Activated CD4-positive, alpha-beta T cell treated with anti-CD3 and anti-CD28 coated beads, Interleukin-2, amount 10 ng/mL, durations not matched to agents 7 days and 5 days (primary cell): ENCODE measurements around the gene DISC1. TPM values are rescaled to one million over a fixed set of nuclear protein-coding genes. Genes with fewer than 3 reads are reported as not detected.

ENCODE experiments used
- CTCF ChIA-PET: fragments of 350-600 bp; sonication (Branson Sonifier 250); formaldehyde crosslinking; loops from one replicate; lab custom pipeline; 2021; ENCODE audit warnings: antibody characterized with exemption; lab: Charles Lee
- POLR2A ChIA-PET: fragments of 350-600 bp; sonication (Branson Sonifier 250); formaldehyde crosslinking; loops from one replicate; lab custom pipeline; 2021; ENCODE audit warnings: antibody characterized with exemption; lab: Charles Lee
- DNase-seq: peaks from one replicate; pipeline ENCODE4 v3.0.0-alpha.2; 2020
- H3K27ac Mint-ChIP-seq: one replicate; pipeline ENCODE4 v1.8.0; 2021; ENCODE audit warnings: mild to moderate bottlenecking, moderate library complexity, mixed read lengths
- H3K27me3 Mint-ChIP-seq: one replicate; pipeline ENCODE4 v1.8.0; 2021; ENCODE audit warnings: mixed read lengths
- H3K36me3 Mint-ChIP-seq: one replicate; pipeline ENCODE4 v1.8.0; 2021; ENCODE audit warnings: low read depth, mixed read lengths
- H3K4me1 Mint-ChIP-seq: one replicate; pipeline ENCODE4 v1.8.0; 2021; ENCODE audit warnings: mixed read lengths
- H3K4me3 Mint-ChIP-seq: one replicate; pipeline ENCODE4 v1.8.0; 2021; ENCODE audit warnings: mild to moderate bottlenecking, moderate library complexity, mixed read lengths
- H3K9me3 Mint-ChIP-seq: one replicate; pipeline ENCODE4 v1.8.0; 2021; ENCODE audit warnings: mixed read lengths
- total RNA-seq, 2 experiments: library from RNA; stranded (reverse); gene quantifications; one replicate each; pipeline ENCODE4 v1.2.3, GENCODE V29; 2021

Gene DISC1
- total RNA-seq, 2 experiments from 2014 or later, result 13.3 to 17.0 TPM

DNA sequence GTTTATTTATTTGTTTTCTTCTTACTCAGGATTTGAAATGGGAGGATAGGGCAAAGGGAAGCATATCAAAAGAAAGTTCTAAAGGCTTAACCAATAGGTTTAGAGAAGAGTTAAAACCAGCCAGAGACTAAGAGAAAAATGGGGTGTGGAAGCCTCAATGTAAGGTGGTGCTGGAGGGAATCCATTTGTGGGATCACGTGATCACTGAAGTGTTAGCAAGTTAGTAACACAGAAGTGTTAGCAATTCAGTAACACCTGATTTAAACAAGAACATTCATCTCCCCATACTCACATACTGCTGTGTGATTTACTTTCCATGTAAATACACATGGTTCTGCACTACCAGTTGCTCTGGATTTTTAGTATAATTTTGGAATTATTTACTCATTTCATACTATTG, 451.2 kb downstream of the DISC1 start:
- Mint-ChIP-seq H3K27ac (no peak overlapping the region), H3K9me3 (no peaks in the 10 kb centered on the region), H3K4me1 (no peaks in the 10 kb centered on the region), H3K27me3 (no peaks in the 10 kb centered on the region), H3K36me3 (no peaks in the 10 kb centered on the region), H3K4me3 (no peak overlapping the region)
- POLR2A ChIA-PET, result no interaction called here
- DNase-seq, result no peak
- CTCF ChIA-PET, result interaction anchor here (1.1 kb wide), 1 partner anchor 11 kb away, joined by 3 read pairs; no protein-coding TSS in a partner anchor

DNA sequence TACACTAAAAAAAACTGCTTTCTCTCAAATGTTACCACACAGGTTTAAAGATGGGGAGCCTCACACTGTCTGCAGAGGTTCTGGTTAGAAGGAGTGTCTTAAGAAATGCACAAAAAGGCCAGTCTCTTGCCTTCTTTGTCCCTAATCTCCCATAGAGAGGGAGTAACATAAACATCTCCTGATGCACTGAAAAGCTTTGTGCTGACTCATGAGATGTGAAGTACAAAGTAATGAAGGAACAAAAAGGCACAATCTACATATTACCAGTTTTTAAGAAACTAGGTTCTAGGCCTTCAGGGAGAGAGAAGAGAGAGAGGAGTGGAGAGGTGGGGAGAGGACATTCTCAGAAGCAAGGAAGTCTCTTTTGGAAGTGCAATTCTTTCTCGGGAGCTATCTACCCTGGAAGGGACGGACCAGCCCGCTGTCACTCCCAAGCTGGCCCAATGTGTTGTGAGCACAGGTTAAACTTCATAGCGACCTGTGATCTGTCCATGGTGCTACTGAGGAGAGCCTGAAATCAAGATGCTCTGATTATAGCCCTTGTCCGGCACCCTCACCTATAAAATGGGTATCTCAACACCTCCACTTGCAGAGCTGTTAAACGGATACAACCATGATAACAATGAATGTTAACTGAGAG, 458.1 kb downstream of the DISC1 start:
- ChIA-PET POLR2A (no interaction called here), CTCF (no interaction called here)
- H3K27me3 Mint-ChIP-seq, result no peaks in the 10 kb centered on the region
- no peak for DNase-seq
- H3K36me3 Mint-ChIP-seq, result no peaks in the 10 kb centered on the region
- no peaks in the 10 kb centered on the region for H3K4me1 Mint-ChIP-seq
- H3K9me3 Mint-ChIP-seq, result no peaks in the 10 kb centered on the region
- H3K4me3 Mint-ChIP-seq, result no peak overlapping the region
- no peak overlapping the region for H3K27ac Mint-ChIP-seq

DNA sequence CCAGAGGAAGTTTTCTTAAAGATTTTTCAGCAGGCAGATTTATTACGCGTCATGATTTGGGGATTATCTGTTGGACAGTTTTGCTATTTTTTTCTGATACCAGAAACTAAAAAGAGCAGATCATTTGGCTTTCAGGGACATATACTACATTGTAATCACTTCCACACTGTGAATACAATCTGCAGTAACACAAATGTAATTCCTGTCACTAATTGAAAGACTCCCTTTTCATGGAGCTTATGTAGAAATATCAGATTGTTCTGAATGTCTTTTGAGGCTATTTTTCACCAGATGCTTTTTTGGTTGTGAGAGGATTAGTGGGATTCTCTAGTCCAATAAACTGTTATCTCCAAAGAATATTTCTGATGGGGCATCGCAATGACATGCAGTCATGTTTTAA, 464.2 kb downstream of the DISC1 start:
- Mint-ChIP-seq H3K27ac (no peak overlapping the region), H3K9me3 (no peaks in the 10 kb centered on the region), H3K27me3 (no peaks in the 10 kb centered on the region), H3K4me1 (no peaks in the 10 kb centered on the region), H3K4me3 (no peak overlapping the region), H3K36me3 (no peaks in the 10 kb centered on the region)
- ChIA-PET POLR2A (no interaction called here), CTCF (no interaction called here)
- no peak for DNase-seq

Other genes starting within 250 kb of the DISC1 start
- gene EGLN1, start 204.5 kb upstream of the DISC1 start, total RNA-seq, result 10 to 100 TPM; 29.3 to 39.7 TPM
- 10 to 100 TPM; 44.5 to 49.3 TPM for gene TSNAX, start 98.1 kb upstream of the DISC1 start, total RNA-seq